ENCODE results near the gene IL20RA. TPM values are rescaled to one million over a fixed set of nuclear protein-coding genes. Genes with fewer than 3 reads are reported as not detected.

The IL20RA gene
- polyA plus RNA-seq, 1 of the 3 experiments (the other 2 are of a cell fraction) = 0.10 TPM

GRCh38 chr6:137045222-137045789 lies 541 bp upstream of the IL20RA start:
- no peak for TF ChIP-seq PBX3 (IDR thresholded peaks at IDR 0.05)
- no peak for TF ChIP-seq RXRA (IDR thresholded peaks at IDR 0.05; ENCODE audit: borderline replicate concordance, low read depth)
- no peak for TF ChIP-seq POLR2AphosphoS5 (IDR thresholded peaks at IDR 0.05; ENCODE audit: low read depth, low read length)
- no peak for TF ChIP-seq MEF2A (IDR thresholded peaks at IDR 0.05; ENCODE audit: borderline replicate concordance, low read depth)
- TF ChIP-seq JUND (IDR thresholded peaks at IDR 0.05) = no peak
- TF ChIP-seq USF1 (IDR thresholded peaks at IDR 0.05; ENCODE audit: borderline replicate concordance, low read depth) = no peak
- CTCF ChIA-PET = interaction anchor here (0.7 to 2.6 kb wide), 4 partner anchors 16 to 55 kb away, joined by 3 to 7 read pairs (median 3); no protein-coding TSS in a partner anchor
- peaks cover 0 to 3% of the 10 kb centered on the region in 2 experiments; a peak in 2 of 4 replicates for H3K4me1 ChIP-seq (ENCODE audit: control insufficient read depth in 1 of 2, insufficient read depth in 2 of 2, low read depth in 1 of 2, low read length in 1 of 2)
- no peak for DNase-seq
- H4K20me1 ChIP-seq (ENCODE audit: insufficient read depth) = no peaks in the 10 kb centered on the region
- no peak overlapping the region for H3K4me3 ChIP-seq (ENCODE audit: low read depth in 2 of 2, low read length in 1 of 2)
- H3K79me2 ChIP-seq (ENCODE audit: insufficient read depth) = no peaks in the 10 kb centered on the region
- H2AFZ ChIP-seq (ENCODE audit: low read depth) = no peak overlapping the region
- no peaks in the 10 kb centered on the region for H3K36me3 ChIP-seq (replicated peaks in 1 of 2; ENCODE audit: control insufficient read depth in 1 of 2, insufficient read depth in 2 of 2, low read length in 1 of 2)
- no peaks in the 10 kb centered on the region for H3F3A ChIP-seq (replicated peaks; ENCODE audit: insufficient read depth)
- H3K27ac ChIP-seq (ENCODE audit: low read depth in 2 of 2, low read length in 1 of 2) = no peak overlapping the region; a peak in 1 of 4 replicates
- H3K9me3 ChIP-seq = no peaks in the 10 kb centered on the region
- H3K9ac ChIP-seq = no peak overlapping the region
- peaks cover 15% of the 10 kb centered on the region; the same call in 1 of the 2 replicates for H3K27me3 ChIP-seq (ENCODE audit: insufficient read depth)
- no peak overlapping the region for H3K4me2 ChIP-seq
- 95% methylated on average over 7 of the region's 7 CpGs for WGBS (ENCODE audit: low lambda C conversion rate)
- POLR2A ChIA-PET = interaction anchor here (1.9 to 2.8 kb wide), 4 partner anchors 55 to 124 kb away, joined by 9 to 14 read pairs (median 11); partner anchors contain the start of gene SLC35D3
- no peaks in the 10 kb centered on the region for H3K9me2 ChIP-seq

GRCh38 chr6:137043710-137044365 lies 927 bp downstream of the IL20RA start:
- Histone ChIP-seq H3K9ac (peak overlapping the region; percentile 11; the same call in 1 of the 2 replicates), H3K9me3 (no peaks in the 10 kb centered on the region), H3K36me3 (replicated peaks in 1 of 2; ENCODE audit: control insufficient read depth in 1 of 2, insufficient read depth in 2 of 2, low read length in 1 of 2) (no peaks in the 10 kb centered on the region), H3K27me3 (ENCODE audit: insufficient read depth) (peaks cover 15% of the 10 kb centered on the region; the same call in 1 of the 2 replicates), H3K4me1 (ENCODE audit: control insufficient read depth in 1 of 2, insufficient read depth in 2 of 2, low read depth in 1 of 2, low read length in 1 of 2) (peaks cover 0 to 3% of the 10 kb centered on the region in 2 experiments; a peak in 2 of 4 replicates), H4K20me1 (ENCODE audit: insufficient read depth) (no peaks in the 10 kb centered on the region), H3K27ac (ENCODE audit: low read depth in 2 of 2, low read length in 1 of 2) (peak overlapping the region in 1 of 2 experiments; percentile 84; a peak in 2 of 4 replicates), H3K79me2 (ENCODE audit: insufficient read depth) (no peaks in the 10 kb centered on the region), H3K4me2 (peak overlapping the region; percentile 80), H2AFZ (ENCODE audit: low read depth) (peak overlapping the region; percentile 86), H3K9me2 (no peaks in the 10 kb centered on the region), H3F3A (replicated peaks; ENCODE audit: insufficient read depth) (no peaks in the 10 kb centered on the region), H3K4me3 (ENCODE audit: low read depth in 2 of 2, low read length in 1 of 2) (peak overlapping the region; percentile 63 to 72)
- ChIA-PET POLR2A (interaction anchor here (1.0 to 2.8 kb wide), 9 partner anchors 17 to 124 kb away, joined by 3 to 14 read pairs (median 7); partner anchors contain the start of gene SLC35D3), CTCF (interaction anchor here (0.7 to 2.6 kb wide), 14 partner anchors 15 to 214 kb away, joined by 3 to 8 read pairs (median 3); no protein-coding TSS in a partner anchor)
- TF ChIP-seq CHD2 (IDR thresholded peaks at IDR 0.05; ENCODE audit: low read length, partially characterized antibody) = peak; percentile 87
- TF ChIP-seq RCOR1 (IDR thresholded peaks at IDR 0.05; ENCODE audit: low read length) = peak; percentile 17; the same call in 1 of the 2 replicates
- no peak for TF ChIP-seq RFX5 (IDR thresholded peaks at IDR 0.05; ENCODE audit: low read length)
- WGBS (ENCODE audit: low lambda C conversion rate) = 20% methylated on average over 16 of the region's 42 CpGs
- no peak for DNase-seq

Measured in SK-N-SH (cell line).